IMR-90 (cell line): ENCODE measurements around the gene RPUSD1. TPM values are rescaled to one million over a fixed set of nuclear protein-coding genes. Genes with fewer than 3 reads are reported as not detected.

Source experiments
- ATAC-seq: fragments of 200-7000 bp; cut with Tn5 transposase; 2 replicates; pipeline ENCODE4 v1.9.1; 2020; ENCODE audit warnings: low read depth, mild to moderate bottlenecking, moderate library complexity
- BruUV-seq: library from RNA; stranded (reverse); fragments of 400-500 nt; replicated peaks from 2 replicates; lab custom pipeline; 2021; lab: Mats Ljungman, UMichigan
- CTCF ChIA-PET: fragments of 300-600 bp; formaldehyde crosslinking; extraction: SDS; loops from one replicate; lab custom pipeline; 2021; ENCODE audit warnings: antibody characterized with exemption; lab: Yijun Ruan, JAX
- POLR2A ChIA-PET: fragments of 300-600 bp; sonication (Branson Sonifier 250); formaldehyde crosslinking; loops from one replicate; lab custom pipeline; 2022; ENCODE audit warnings: antibody characterized with exemption; ENCODE audit not compliant: unreplicated experiment; lab: Charles Lee
- DNase-seq: peaks from one replicate; pipeline ENCODE4 v3.0.0; 2013
- H2AFZ ChIP-seq: replicated peaks from 2 replicates; pipeline ENCODE3; 2013; ENCODE audit warnings: low read length, mild to moderate bottlenecking; ENCODE audit not compliant: poor library complexity
- H2AK5ac ChIP-seq: 2 replicates; pipeline ENCODE4 v1.6.1; 2013; ENCODE audit warnings: low read depth, low read length, inconsistent platforms
- H2AK9ac ChIP-seq: replicated peaks from 2 replicates; pipeline ENCODE3; 2013; ENCODE audit warnings: mild to moderate bottlenecking, low read depth, low read length, moderate library complexity; ENCODE audit not compliant: poor library complexity
- H2BK120ac ChIP-seq: 2 replicates; pipeline ENCODE4 v1.6.1; 2013; ENCODE audit warnings: low read depth, low read length, inconsistent platforms
- H2BK15ac ChIP-seq: 3 replicates; pipeline ENCODE4 v1.6.1; 2013; ENCODE audit warnings: low read depth, low read length, inconsistent platforms
- H2BK20ac ChIP-seq: 2 replicates; pipeline ENCODE4 v1.6.1; 2013; ENCODE audit warnings: low read depth, mild to moderate bottlenecking, inconsistent platforms, low read length, moderate library complexity
- H2BK5ac ChIP-seq: 2 replicates; pipeline ENCODE4 v1.6.1; 2013; ENCODE audit warnings: mild to moderate bottlenecking, low read depth, low read length, inconsistent platforms; ENCODE audit not compliant: poor library complexity, severe bottlenecking
- H3K14ac ChIP-seq: replicated peaks from 2 replicates; pipeline ENCODE4 v1.6.1; 2013; ENCODE audit warnings: low read depth, low read length, inconsistent platforms
- H3K18ac ChIP-seq: 2 replicates; pipeline ENCODE4 v1.6.1; 2013; ENCODE audit warnings: low read depth, low read length, control low read depth
- H3K23ac ChIP-seq: 2 replicates; pipeline ENCODE4 v1.6.1; 2013; ENCODE audit warnings: low read depth, low read length, inconsistent platforms
- H3K27ac ChIP-seq: 2 replicates; pipeline ENCODE4 v1.5.1; 2013; ENCODE audit warnings: mild to moderate bottlenecking, control low read depth, low read length; ENCODE audit not compliant: insufficient read depth
- H3K27me3 ChIP-seq: 2 replicates; pipeline ENCODE4 v1.6.1; 2013; ENCODE audit warnings: low read length; ENCODE audit not compliant: control insufficient read depth, insufficient read depth
- H3K36me3 ChIP-seq: 2 replicates; pipeline ENCODE4 v1.6.1; 2013; ENCODE audit warnings: low read length, mixed read lengths; ENCODE audit not compliant: control insufficient read depth, insufficient read depth
- H3K4ac ChIP-seq: 2 replicates; pipeline ENCODE4 v1.6.1; 2013; ENCODE audit warnings: low read depth, low read length, inconsistent platforms
- H3K4me1 ChIP-seq: 2 replicates; pipeline ENCODE4 v1.6.1; 2013; ENCODE audit warnings: low read length, mixed read lengths; ENCODE audit not compliant: control insufficient read depth, insufficient read depth
- H3K4me2 ChIP-seq: 2 replicates; pipeline ENCODE4 v1.6.1; 2013; ENCODE audit warnings: low read depth, mild to moderate bottlenecking, control low read depth, low read length, moderate library complexity
- H3K4me3 ChIP-seq: 2 replicates; pipeline ENCODE4 v1.5.1; 2013; ENCODE audit warnings: low read depth, mild to moderate bottlenecking, control low read depth, low read length, moderate library complexity; ENCODE audit not compliant: insufficient read depth
- H3K56ac ChIP-seq: 2 replicates; pipeline ENCODE4 v1.6.1; 2013; ENCODE audit warnings: low read length, inconsistent platforms; ENCODE audit not compliant: insufficient read depth; ENCODE audit errors: extremely low read depth
- H3K79me1 ChIP-seq, 2 experiments: 2 replicates each; pipeline ENCODE4 v1.6.1; 2013; ENCODE audit warnings: low read length in 2 of 2, inconsistent platforms in 1 of 2, low read depth in 1 of 2
- H3K9ac ChIP-seq: 2 replicates; pipeline ENCODE4 v1.6.1; 2013; ENCODE audit warnings: low read depth, low read length, control low read depth
- H3K9me1 ChIP-seq: 2 replicates; pipeline ENCODE4 v1.6.1; 2013; ENCODE audit warnings: low read length, inconsistent platforms; ENCODE audit not compliant: insufficient read depth
- H3K9me3 ChIP-seq: 2 replicates; pipeline ENCODE4 v1.6.1; 2013; ENCODE audit warnings: low read length; ENCODE audit not compliant: control insufficient read depth, insufficient read depth
- H4K20me1 ChIP-seq: 2 replicates; pipeline ENCODE4 v1.6.1; 2013; ENCODE audit warnings: low read length, inconsistent platforms; ENCODE audit not compliant: insufficient read depth
- H4K5ac ChIP-seq: 2 replicates; pipeline ENCODE4 v1.6.1; 2013; ENCODE audit warnings: mild to moderate bottlenecking, low read depth, low read length, control low read depth
- H4K8ac ChIP-seq, 2 experiments: 2 replicates each; pipeline ENCODE4 v1.6.1; 2013; ENCODE audit warnings: low read depth in 2 of 2, low read length in 2 of 2, control low read depth in 1 of 2, inconsistent platforms in 1 of 2
- H4K91ac ChIP-seq: 2 replicates; pipeline ENCODE4 v1.6.1; 2013; ENCODE audit warnings: low read depth, low read length, inconsistent platforms; ENCODE audit not compliant: insufficient read depth
- BHLHE40 ChIP-seq: fragments of 150-350 bp; IDR thresholded peaks from 2 replicates; pipeline ENCODE4 v1.6.1; 2016; ENCODE audit warnings: mild to moderate bottlenecking, low read depth, low read length
- CEBPB ChIP-seq: IDR thresholded peaks from 2 replicates; pipeline ENCODE4 v1.6.1; 2012; ENCODE audit warnings: low read depth, low read length, improper control_type of control experiment
- CHD1 ChIP-seq: IDR thresholded peaks from 2 replicates; pipeline ENCODE4 v1.6.1; 2012; ENCODE audit warnings: low read depth, low read length, improper control_type of control experiment
- CTCF ChIP-seq: conservative IDR thresholded peaks from 2 replicates; pipeline ENCODE4 v1.5.1; 2012; ENCODE audit warnings: mild to moderate bottlenecking, low read depth, low read length, improper control_type of control experiment
- FOS ChIP-seq: fragments of 150-350 bp; IDR thresholded peaks from 2 replicates; pipeline ENCODE4 v1.6.1; 2016; ENCODE audit warnings: low read depth, low read length
- MAZ ChIP-seq: IDR thresholded peaks from 2 replicates; pipeline ENCODE4 v1.6.1; 2012; ENCODE audit warnings: low read depth, mild to moderate bottlenecking, low read length, improper control_type of control experiment, moderate library complexity, borderline replicate concordance
- MXI1 ChIP-seq: IDR thresholded peaks from 2 replicates; pipeline ENCODE4 v1.6.1; 2012; ENCODE audit warnings: low read depth, mild to moderate bottlenecking, low read length, moderate library complexity, borderline replicate concordance
- POLR2A ChIP-seq: IDR thresholded peaks from 2 replicates; pipeline ENCODE4 v1.6.1; 2012; ENCODE audit warnings: mild to moderate bottlenecking, low read depth, low read length
- RAD21 ChIP-seq: IDR thresholded peaks from 2 replicates; pipeline ENCODE4 v1.6.1; 2012; ENCODE audit warnings: low read length, improper control_type of control experiment
- RFX5 ChIP-seq: IDR thresholded peaks from 2 replicates; pipeline ENCODE4 v1.8.0; 2012; ENCODE audit warnings: low read depth, mild to moderate bottlenecking, low read length, moderate library complexity
- SMC3 ChIP-seq: fragments of 150-350 bp; IDR thresholded peaks from 2 replicates; pipeline ENCODE4 v1.6.1; 2016; ENCODE audit warnings: low read depth, mild to moderate bottlenecking, antibody characterized with exemption, low read length, moderate library complexity
- USF2 ChIP-seq: fragments of 150-350 bp; IDR thresholded peaks from 2 replicates; pipeline ENCODE4 v1.6.1; 2017; ENCODE audit warnings: mild to moderate bottlenecking, antibody characterized with exemption, low read length, low read depth
- WGBS, 2 experiments: methylation state at CpG; one replicate each; pipeline versions ENCODE4 v1.1.5 to v1.1.7; 2013; ENCODE audit warnings: missing lambda C conversion rate in 2 of 2; ENCODE audit not compliant: insufficient read length in 1 of 2; ENCODE audit errors: extremely low coverage in 2 of 2; 5-methylcytosine and 5-hydroxymethylcytosine counted together
- dilution Hi-C: fragments of 300-500 bp; cut with HindIII; formaldehyde crosslinking; loops from one replicate; pipeline ENCODE4 v1.14.3; 2018; ENCODE audit warnings: low sequenced_read_pairs; ENCODE audit not compliant: unreplicated experiment
- in situ Hi-C: fragments of 300-500 bp; cut with MboI; formaldehyde crosslinking; loops from 3 replicates; pipeline ENCODE4 v1.14.3; 2019; ENCODE audit warnings: low sequenced_read_pairs, inconsistent platforms, mixed read lengths
- intact Hi-C: fragments of 100-400 bp; cut with micrococcal nuclease; formaldehyde crosslinking; loops from 2 replicates; pipeline ENCODE4 v1.10.0; 2022
- polyA plus RNA-seq, 3 experiments: library from polyadenylated mRNA; depleted of rRNA; stranded (reverse); fragments of >200 nt; gene quantifications; 2 replicates each; pipeline ENCODE4 v1.2.3, GENCODE V29; 2012; ENCODE audit warnings: low replicate concordance in 1 of 3
- total RNA-seq: library from RNA; depleted of rRNA; stranded (reverse); fragments of >200 nt; gene quantifications from 2 replicates; pipeline ENCODE4 v1.2.3, GENCODE V29; 2012

RPUSD1 gene
- total and polyA plus RNA-seq, 2 of the 4 experiments (the other 2 are of a cell fraction): 13.1 to 32.3 TPM

DNA sequence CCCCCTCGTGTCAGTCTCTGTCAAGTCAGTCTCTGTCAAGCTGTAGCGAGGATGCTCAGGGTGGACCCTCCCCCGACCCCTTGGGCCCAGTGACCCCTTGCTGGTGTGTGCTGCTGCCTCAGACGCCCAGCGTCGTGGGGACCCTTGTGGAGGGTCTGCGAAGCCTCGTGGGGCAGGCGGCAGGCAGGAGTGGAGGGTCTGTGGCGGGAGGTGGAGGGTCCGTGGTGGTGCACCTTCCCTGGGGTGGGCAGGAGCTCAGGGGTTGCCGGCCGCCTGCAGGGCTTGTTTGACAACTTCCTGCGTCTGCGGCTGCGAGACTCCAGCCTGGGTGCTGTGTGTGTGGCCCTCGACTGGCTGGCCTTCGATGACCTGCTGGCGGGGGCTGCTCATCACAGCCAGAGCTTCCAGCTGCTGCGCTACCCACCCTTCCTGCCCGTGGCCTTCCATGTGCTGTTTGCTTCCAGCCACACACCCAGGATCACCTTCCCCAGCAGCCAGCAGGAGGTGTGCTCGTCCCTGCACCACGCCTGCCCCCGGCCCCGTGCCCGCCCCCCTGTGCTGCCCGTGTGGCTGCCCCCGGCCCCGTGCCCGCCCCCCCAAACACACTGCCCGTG, 6.8 kb upstream of the RPUSD1 start:
- in situ Hi-C loops: no loop called here
- Histone ChIP-seq H3K27ac (no peak overlapping the region), H2BK5ac (no peak overlapping the region), H3K9me1 (no peaks in the 10 kb centered on the region), H4K5ac (no peak overlapping the region), H3K4ac (no peak overlapping the region), H3K9ac (no peak overlapping the region), H4K8ac (no peak overlapping the region), H3K14ac (no peak overlapping the region), H2AFZ (no peak overlapping the region), H3K4me2 (no peak overlapping the region), H2BK15ac (no peak overlapping the region), H3K79me1 (0 out of 4 replicates have a peak, but pooled peaks cover 0 to under 1% of the 10 kb centered on the region in 2 experiments), H3K9me3 (no peaks in the 10 kb centered on the region), H3K4me1 (no peaks in the 10 kb centered on the region), H3K56ac (no peak overlapping the region), H2BK20ac (no peak overlapping the region), H4K20me1 (no peaks in the 10 kb centered on the region), H3K18ac (no peak overlapping the region), H4K91ac (no peak overlapping the region), H3K36me3 (peaks cover 10% of the 10 kb centered on the region), H2BK120ac (no peak overlapping the region), H3K27me3 (peaks cover 5% of the 10 kb centered on the region; the same call in 1 of the 2 replicates), H3K23ac (no peak overlapping the region), H2AK5ac (no peak overlapping the region), H3K4me3 (no peak overlapping the region), H2AK9ac (no peak overlapping the region)
- no TSS peak for BruUV-seq
- no peak for TF ChIP-seq CHD1
- no peak for TF ChIP-seq USF2
- TF ChIP-seq CTCF: no peak
- TF ChIP-seq SMC3: no peak
- no peak for TF ChIP-seq POLR2A
- no peak for TF ChIP-seq MAZ
- no peak for TF ChIP-seq RFX5
- no peak for TF ChIP-seq MXI1
- TF ChIP-seq CEBPB: no peak
- TF ChIP-seq BHLHE40: no peak
- TF ChIP-seq FOS: no peak
- TF ChIP-seq RAD21: no peak
- WGBS, 2 experiments: 82% methylated on average over 12 of the region's 31 CpGs; no CpG with 5 or more reads in 1 of the 2 experiments
- ATAC-seq (no peak), DNase-seq (no peak)
- ChIA-PET POLR2A (no interaction called here), CTCF (no interaction called here)
- intact Hi-C loops: no loop called here
- dilution Hi-C loops: no loop called here
